OCI-LY1 (cell line): Measurements from ENCODE around the gene MCRS1.

Source experiments
- H2AFZ ChIP-seq: fragments of 200-600 bp; sonication (generic), shearing (Covaris generic); 2 replicates; pipeline ENCODE4 v1.6.0; 2014; ENCODE audit warnings: antibody characterized with exemption, mild to moderate bottlenecking, low read length
- H3F3A ChIP-seq: fragments of 200-600 bp; sonication (generic), shearing (Covaris generic); 2 replicates; pipeline ENCODE4 v1.6.0; 2014; ENCODE audit warnings: mild to moderate bottlenecking, antibody characterized with exemption, low read length, moderate library complexity; ENCODE audit not compliant: insufficient read depth
- H3K27ac ChIP-seq: fragments of 200-600 bp; sonication (generic); 2 replicates; pipeline ENCODE4 v1.5.1; 2014; ENCODE audit warnings: low read length, mixed run types, mild to moderate bottlenecking, low read depth; ENCODE audit not compliant: poor library complexity, severe bottlenecking
- H3K27me3 ChIP-seq: fragments of 200-600 bp; sonication (generic); 2 replicates; pipeline ENCODE4 v1.6.0; 2014; ENCODE audit warnings: antibody characterized with exemption, mild to moderate bottlenecking, low read length, moderate library complexity; ENCODE audit not compliant: insufficient read depth
- H3K36me3 ChIP-seq: fragments of 200-600 bp; sonication (generic); 2 replicates; pipeline ENCODE4 v1.6.1; 2014; ENCODE audit warnings: mild to moderate bottlenecking, antibody characterized with exemption, low read length, moderate library complexity, mixed read lengths; ENCODE audit not compliant: insufficient read depth
- H3K4me1 ChIP-seq: fragments of 200-600 bp; sonication (generic); 2 replicates; pipeline ENCODE4 v1.5.1; 2014; ENCODE audit warnings: mild to moderate bottlenecking, low read length, moderate library complexity; ENCODE audit not compliant: insufficient read depth, severe bottlenecking
- H3K4me2 ChIP-seq: fragments of 200-600 bp; sonication (generic), shearing (Covaris generic); 2 replicates; pipeline ENCODE4 v1.6.1; 2014; ENCODE audit warnings: low read length
- H3K4me3 ChIP-seq: fragments of 200-600 bp; sonication (generic); 2 replicates; pipeline ENCODE4 v1.5.1; 2014; ENCODE audit warnings: low read length, low read depth, mild to moderate bottlenecking, mixed read lengths; ENCODE audit not compliant: poor library complexity, severe bottlenecking
- H3K79me2 ChIP-seq: fragments of 200-600 bp; shearing (Covaris generic); 2 replicates; pipeline ENCODE4 v1.6.1; 2016; ENCODE audit warnings: mixed run types, low read length, mixed read lengths; ENCODE audit not compliant: insufficient read depth
- H3K9ac ChIP-seq: fragments of 200-600 bp; sonication (generic), shearing (Covaris generic); 2 replicates; pipeline ENCODE4 v1.6.1; 2014; ENCODE audit warnings: mild to moderate bottlenecking, low read length, mixed read lengths
- H3K9me2 ChIP-seq: fragments of 200-600 bp; sonication (generic), shearing (Covaris generic); 2 replicates; pipeline ENCODE4 v1.6.1; 2014; ENCODE audit warnings: low read depth, mild to moderate bottlenecking, low read length, mixed read lengths
- H3K9me3 ChIP-seq: fragments of 200-600 bp; shearing (Covaris generic); 2 replicates; pipeline ENCODE4 v1.6.1; 2014; ENCODE audit warnings: low read length, mixed read lengths
- H4K20me1 ChIP-seq: fragments of 200-600 bp; sonication (generic), shearing (Covaris generic); 2 replicates; pipeline ENCODE4 v1.6.0; 2016; ENCODE audit warnings: mild to moderate bottlenecking, low read length; ENCODE audit not compliant: insufficient read depth
- CTCF ChIP-seq: fragments of 200-600 bp; sonication (generic), shearing (Covaris generic); IDR thresholded peaks from 2 replicates; pipeline ENCODE4 v1.5.1; 2017; ENCODE audit warnings: mild to moderate bottlenecking, antibody characterized with exemption, low read length, moderate library complexity, mixed read lengths
- EZH2 ChIP-seq: fragments of 200-600 bp; sonication (generic), shearing (Covaris generic); IDR thresholded peaks from 2 replicates; pipeline ENCODE4 v1.8.0; 2017; ENCODE audit warnings: borderline replicate concordance, mixed run types, mild to moderate bottlenecking, antibody characterized with exemption, low read length, moderate library complexity, mixed read lengths

MCRS1 gene

GRCh38 chr12:49568442-49569162 lies 660 bp upstream of the MCRS1 start:
- H3K36me3 ChIP-seq: peaks cover 34% of the 10 kb centered on the region
- H2AFZ ChIP-seq: peak overlapping the region; percentile 25
- TF ChIP-seq CTCF: no peak
- no peak for TF ChIP-seq EZH2
- no peaks in the 10 kb centered on the region for H3K9me2 ChIP-seq
- peaks cover 17% of the 10 kb centered on the region for H3K79me2 ChIP-seq
- no peaks in the 10 kb centered on the region for H3F3A ChIP-seq
- H3K9ac ChIP-seq: peak overlapping the region; percentile 99
- peaks cover 20% of the 10 kb centered on the region for H3K4me1 ChIP-seq
- H3K27ac ChIP-seq: no peak overlapping the region
- H3K4me3 ChIP-seq: peak overlapping the region; percentile 98
- peak overlapping the region; percentile 97 for H3K4me2 ChIP-seq
- no peaks in the 10 kb centered on the region for H4K20me1 ChIP-seq
- no peaks in the 10 kb centered on the region for H3K9me3 ChIP-seq
- no peaks in the 10 kb centered on the region for H3K27me3 ChIP-seq

GRCh38 chr12:49567302-49567610 lies 686 bp downstream of the MCRS1 start:
- peak overlapping the region; percentile 97 for H3K4me2 ChIP-seq
- no peak overlapping the region for H2AFZ ChIP-seq
- H3K9ac ChIP-seq: peak overlapping the region; percentile 99
- H4K20me1 ChIP-seq: no peaks in the 10 kb centered on the region
- peak overlapping the region; percentile 30 for H3K27ac ChIP-seq
- peaks cover 20% of the 10 kb centered on the region for H3K4me1 ChIP-seq
- peak overlapping the region; percentile 98 for H3K4me3 ChIP-seq
- H3K79me2 ChIP-seq: peaks cover 17% of the 10 kb centered on the region
- TF ChIP-seq CTCF (no peak), EZH2 (no peak)
- no peaks in the 10 kb centered on the region for H3F3A ChIP-seq
- H3K9me2 ChIP-seq: no peaks in the 10 kb centered on the region
- no peaks in the 10 kb centered on the region for H3K9me3 ChIP-seq
- H3K36me3 ChIP-seq: peaks cover 36% of the 10 kb centered on the region
- no peaks in the 10 kb centered on the region for H3K27me3 ChIP-seq

GRCh38 chr12:49566361-49566760 lies 1.6 kb downstream of the MCRS1 start:
- H3K9me2 ChIP-seq: no peaks in the 10 kb centered on the region
- H2AFZ ChIP-seq: no peak overlapping the region
- H3K36me3 ChIP-seq: peaks cover 39% of the 10 kb centered on the region
- peak overlapping the region; percentile 97; the same call in 1 of the 2 replicates for H3K4me2 ChIP-seq
- no peak overlapping the region; the same call in 1 of the 2 replicates for H3K9ac ChIP-seq
- H4K20me1 ChIP-seq: no peaks in the 10 kb centered on the region
- no peaks in the 10 kb centered on the region for H3K27me3 ChIP-seq
- no peaks in the 10 kb centered on the region for H3F3A ChIP-seq
- H3K4me3 ChIP-seq: no peak overlapping the region
- no peak for TF ChIP-seq EZH2
- no peak overlapping the region for H3K27ac ChIP-seq
- H3K79me2 ChIP-seq: peaks cover 17% of the 10 kb centered on the region
- peaks cover 20% of the 10 kb centered on the region for H3K4me1 ChIP-seq
- no peaks in the 10 kb centered on the region for H3K9me3 ChIP-seq
